GM19035 (cell line): ENCODE data around the gene FZR1.

Experiments
- ATAC-seq: cut with Tn5 transposase; IDR thresholded peaks from one replicate; pipeline ENCODE4 v1.9.1; 2021; ENCODE audit not compliant: unreplicated experiment

Gene FZR1

GRCh38 chr19:3471954-3472655 lies 34.0 kb upstream of the FZR1 start:
- ATAC-seq, result no peak

- ATAC-seq, result no peak
These were observed 32.1 kb upstream of the FZR1 start for GRCh38 chr19:3474010-3474409.

- no peak for ATAC-seq
These were observed 31.5 kb upstream of the FZR1 start for GRCh38 chr19:3474614-3475013.

- no peak for ATAC-seq
These were observed 30.7 kb upstream of the FZR1 start for GRCh38 chr19:3475449-3475848.

DNA sequence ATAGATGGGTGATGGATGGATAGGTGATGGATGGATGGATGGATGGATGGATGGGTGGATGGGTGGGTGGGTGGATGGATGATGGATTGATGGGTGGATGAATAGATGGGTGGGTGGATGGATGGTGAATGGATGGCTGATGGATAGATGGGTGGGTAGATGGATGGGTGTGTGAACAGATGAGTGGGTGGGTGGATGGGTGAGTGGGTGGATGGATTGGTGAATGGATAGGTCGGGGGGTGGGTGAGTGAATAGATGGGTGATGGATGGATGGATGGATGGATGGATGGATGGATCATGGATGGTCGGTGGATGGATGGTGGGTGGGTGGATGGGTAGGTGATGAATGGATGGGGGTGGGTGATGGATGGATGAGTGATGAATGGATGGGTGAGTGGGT lies 29.3 kb upstream of the FZR1 start:
- no peak for ATAC-seq

GRCh38 chr19:3477506-3477905 lies 28.6 kb upstream of the FZR1 start:
- no peak for ATAC-seq

DNA sequence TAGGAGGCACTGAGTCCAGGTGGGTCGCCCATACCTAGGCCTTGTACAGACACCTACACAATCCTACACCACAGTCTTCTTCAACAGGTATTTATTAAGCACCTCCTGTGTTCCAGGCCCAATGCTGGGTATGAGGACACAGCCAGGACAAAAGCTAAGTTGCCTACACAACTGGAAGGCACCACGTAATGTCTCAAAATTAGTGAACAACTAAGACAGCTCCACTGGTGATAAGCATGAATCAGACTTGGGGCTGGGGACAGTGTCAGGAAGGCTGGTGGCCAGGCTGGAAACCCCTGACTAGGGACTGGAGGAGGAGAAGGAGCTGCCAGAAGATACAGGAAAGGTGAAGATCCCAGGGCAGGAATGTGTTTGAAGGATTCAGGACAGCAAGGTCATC lies 28.2 kb upstream of the FZR1 start:
- ATAC-seq, result no peak

DNA sequence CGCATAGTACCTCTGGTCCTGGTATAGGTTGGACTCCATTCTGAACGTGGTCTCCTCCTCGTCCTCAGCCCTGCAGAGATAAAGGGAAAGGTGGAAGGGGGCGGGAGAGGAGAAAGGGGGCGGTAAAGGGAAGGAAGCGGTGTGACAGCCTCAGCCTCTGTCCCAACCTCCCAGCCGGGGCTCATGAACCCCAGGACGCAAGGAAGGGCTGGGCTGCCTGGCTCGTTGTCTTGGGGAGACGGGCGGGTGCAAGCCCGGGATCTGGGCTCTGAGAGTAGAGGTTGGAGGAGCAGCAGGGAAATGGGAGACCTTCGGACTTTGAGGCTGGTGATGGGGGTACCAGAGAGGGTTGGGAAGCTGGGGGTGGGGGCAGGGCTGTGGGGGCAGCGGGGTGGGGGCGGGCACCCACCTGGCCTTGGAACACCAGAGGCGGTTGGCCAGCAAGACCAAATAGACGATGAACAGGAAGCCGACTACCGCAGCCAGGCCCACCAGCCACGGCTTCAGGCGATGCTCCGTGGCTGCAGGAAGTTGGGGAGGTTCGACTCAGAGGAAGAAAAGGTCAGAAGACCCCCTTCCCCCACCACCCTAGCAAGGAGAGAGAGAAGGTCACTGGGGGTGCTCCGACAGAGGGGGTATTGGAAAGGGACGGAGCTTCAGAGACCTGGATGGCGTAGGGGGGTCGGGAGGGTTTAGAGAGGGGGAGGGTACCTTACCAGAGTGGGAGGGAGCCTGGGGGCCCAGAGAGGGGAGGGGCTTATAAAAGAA lies 27.5 kb upstream of the FZR1 start:
- ATAC-seq, result no peak

GRCh38 chr19:3479177-3479833 lies 26.8 kb upstream of the FZR1 start:
- ATAC-seq, result no peak

- no peak for ATAC-seq
These were observed 26.3 kb upstream of the FZR1 start for GRCh38 chr19:3479834-3480215.

DNA sequence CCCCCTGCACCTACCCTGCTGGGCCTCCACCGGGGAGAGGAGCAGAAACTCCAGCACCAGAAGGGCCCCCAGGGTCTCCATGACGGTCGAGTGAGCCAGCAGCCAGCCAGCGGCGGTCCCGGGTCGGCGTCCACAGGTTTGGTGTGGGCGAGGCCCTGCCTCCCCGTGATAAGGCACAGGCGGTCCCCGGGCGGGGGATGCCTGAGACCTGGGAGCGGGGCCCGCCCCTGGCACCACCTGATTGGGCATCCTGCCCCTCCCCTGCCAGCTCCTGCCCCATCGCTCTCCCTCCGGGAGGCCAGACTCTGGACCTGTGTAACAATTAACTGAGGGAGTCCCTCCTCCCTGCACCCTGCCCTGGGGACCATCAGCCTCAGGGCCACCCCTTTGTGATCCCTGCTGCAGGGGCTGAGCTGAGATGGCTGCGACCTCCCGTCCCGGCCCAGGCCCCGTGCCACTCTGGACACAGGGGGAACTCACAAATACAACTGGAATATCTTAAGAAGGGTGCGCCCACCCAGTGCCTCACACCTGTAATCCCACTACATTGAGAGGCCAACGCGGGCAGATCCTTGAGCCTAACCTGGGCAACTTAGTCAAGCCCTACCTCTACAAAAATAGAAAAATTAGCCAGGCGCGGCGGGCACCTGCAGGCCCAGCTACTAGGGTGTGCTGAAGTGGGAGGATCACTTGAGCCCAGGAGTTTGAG lies 25.6 kb upstream of the FZR1 start, which contains the start of gene SMIM24:
TSS of gene SMIM24 (minus strand) at position 143 of the 709 bp plus-strand sequence. CDS start at position 81, 62 bp downstream.
- no peak for ATAC-seq

DNA sequence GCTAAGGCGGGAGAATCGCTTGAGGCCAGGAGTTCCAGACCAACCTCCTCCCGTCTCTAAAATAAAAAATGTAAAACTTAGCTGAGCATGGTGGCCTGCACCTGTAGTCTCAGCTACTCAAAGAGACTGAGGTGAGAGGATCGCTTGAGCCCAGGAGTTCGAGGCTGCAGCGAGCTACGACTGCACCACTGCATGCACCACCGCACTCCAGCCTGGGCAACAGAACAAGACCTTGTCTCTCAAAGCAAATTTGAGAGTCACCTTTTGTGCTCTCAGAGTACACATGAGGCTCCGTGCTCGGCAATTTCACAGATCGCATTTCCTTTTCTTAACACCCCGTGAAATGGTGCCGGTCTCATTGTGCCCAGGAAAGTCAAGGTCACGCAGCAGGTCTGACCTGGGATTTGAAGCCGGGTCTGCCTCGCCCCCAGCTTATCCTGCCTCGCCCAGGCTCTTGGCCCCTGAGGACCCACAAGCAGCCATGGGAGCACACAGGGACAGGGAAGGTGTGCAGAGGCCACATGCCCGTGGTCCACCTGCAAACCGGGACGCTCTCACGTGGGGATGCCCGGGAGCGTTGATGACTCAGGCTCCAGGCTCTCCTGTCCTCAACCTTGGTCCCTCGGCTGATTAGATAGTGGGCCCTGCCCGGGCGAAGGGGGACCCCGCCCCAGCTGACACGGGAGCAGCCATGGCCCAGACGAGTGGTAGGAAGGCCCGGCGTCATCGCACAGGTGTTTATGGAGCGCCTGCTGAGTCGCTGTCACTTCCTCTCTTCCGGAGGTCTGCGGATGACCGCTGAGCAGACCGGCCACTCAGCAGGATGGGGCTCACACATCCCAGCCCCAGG lies 24.6 kb upstream of the FZR1 start:
- no peak for ATAC-seq

DNA sequence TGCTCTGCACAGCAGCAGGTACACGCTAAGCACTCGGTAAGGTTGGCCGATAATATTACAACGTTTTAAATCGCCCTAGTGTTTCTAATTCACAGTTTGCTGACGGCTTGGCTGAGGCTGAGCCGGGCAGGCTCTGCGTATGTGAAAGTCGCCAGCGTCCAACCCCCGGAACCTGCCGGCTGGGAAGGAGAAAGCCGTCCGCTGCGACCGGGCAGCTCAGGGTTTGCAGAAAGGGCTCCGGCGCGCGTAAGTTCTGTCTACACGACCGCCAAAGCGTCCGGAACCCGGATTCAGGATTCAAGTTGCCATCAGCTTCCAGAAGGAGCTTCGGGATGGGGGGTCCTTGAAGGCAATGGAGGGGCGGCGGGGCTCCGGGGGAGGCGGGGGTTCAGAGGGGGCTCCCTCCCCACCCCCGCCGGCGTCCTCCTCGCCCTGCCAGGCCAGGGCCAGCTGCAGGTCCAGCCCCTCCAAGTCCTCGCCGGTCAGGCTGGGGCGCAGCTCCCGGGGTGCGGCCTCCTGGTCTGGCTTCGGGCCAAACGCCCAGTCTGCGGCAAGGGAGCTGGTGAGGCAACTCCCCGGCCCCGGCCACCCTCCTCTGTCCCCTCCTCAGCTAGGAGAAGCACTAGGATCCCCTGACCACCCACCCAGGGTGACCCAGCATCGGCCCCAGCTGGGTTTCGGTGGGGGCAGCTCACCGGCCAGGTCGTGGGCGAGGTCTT lies 23.4 kb upstream of the FZR1 start:
- no peak for ATAC-seq

DNA sequence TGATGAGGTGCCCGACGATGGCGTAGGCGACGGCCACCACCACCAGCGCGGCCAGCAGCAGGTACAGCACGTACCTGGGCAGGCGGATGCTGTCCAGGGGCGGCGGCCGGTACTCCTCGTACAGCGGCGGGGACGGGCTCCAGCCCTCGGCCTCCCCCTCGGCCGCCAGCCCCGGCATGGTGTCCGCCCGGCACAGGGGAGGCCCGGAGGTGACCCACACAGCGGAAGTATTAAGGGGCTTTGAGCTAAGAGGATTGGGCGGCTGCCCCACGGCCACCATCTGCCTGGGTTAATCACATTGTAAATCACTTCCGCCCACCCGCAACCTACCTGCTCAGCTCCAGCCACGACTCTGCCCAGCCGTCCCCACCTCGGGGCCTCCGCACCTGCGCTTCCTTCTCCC lies 22.9 kb upstream of the FZR1 start, which contains the start of gene SMIM44:
TSS of gene SMIM44 (minus strand) at position 216 of the 403 bp plus-strand sequence. CDS start at position 178, 38 bp downstream.
- no peak for ATAC-seq

GRCh38 chr19:3491396-3492119 lies 14.6 kb upstream of the FZR1 start:
- no peak for ATAC-seq

DNA sequence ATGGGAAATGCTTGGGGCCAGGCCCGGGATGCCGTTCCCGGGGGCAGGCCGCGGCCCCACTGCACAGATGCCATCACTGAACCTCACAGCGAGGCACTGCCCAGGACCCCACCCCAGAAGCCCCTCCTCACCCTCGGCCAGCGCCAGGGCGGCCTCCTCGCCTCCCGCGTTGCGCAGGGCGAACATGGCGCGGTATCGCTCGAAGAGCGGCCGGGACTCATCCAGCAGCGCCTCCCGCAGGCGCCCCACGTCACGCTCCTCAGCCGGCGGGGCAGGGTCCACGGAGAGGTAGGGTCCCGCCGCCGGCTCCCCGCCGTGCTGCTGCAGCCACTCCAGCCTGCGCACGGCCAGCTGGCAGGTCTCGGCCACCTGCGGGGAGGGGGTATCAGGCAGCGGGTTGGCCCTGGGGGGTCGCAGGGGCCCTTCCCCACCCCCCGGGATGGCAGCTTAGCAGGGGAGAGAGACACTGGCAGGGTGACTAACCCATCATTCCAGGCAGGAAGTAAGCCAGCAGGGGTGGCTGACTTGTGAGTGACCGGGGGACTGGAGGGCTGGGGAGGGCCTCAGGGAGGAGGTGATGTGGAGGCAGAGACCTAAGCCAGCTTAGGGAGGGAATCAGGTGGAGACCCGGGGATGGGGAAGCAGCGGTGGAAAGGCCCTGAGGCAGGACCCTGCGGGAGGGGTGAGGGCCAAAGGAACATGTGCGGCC lies 13.8 kb upstream of the FZR1 start:
- ATAC-seq, result no peak

DNA sequence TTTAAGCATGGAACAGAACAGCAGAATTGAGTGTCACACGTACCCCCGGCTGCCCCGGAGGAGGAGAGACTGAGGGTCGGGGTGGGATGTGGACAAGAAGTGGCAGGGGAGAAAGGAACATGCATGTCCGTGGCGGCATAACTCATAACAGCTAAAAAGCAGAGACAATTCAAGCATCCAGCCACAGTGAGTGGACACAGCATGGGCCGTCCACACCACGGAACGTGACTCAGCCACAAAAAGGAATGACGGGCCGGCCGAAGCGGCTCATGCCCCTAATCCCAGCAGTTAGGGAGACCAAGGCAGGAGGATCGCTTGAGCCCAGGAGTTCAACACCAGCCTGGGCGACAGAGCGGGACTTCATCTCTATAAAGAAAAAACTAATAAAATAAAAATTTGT lies 13.2 kb upstream of the FZR1 start:
- no peak for ATAC-seq

DNA sequence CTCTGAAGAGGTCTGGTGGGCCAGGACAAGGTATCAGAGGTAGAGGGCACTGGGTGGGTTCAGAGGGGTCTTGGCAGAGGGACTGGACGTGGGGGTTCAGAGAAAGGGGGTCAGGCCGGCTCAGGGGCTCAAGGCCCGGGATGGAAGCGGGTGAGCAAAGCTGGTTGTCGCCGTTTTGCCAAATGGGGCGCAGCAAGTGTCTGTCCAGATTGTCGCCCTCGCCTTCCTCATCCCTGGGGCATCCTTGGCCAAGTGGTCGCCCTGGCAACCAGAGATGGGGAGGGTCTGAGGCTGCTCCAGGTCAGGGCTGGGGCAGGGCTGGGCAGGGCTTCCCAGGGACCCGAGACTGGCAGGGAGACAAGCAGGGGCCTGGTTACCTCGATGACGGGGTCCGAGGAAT lies 12.5 kb upstream of the FZR1 start:
- no peak for ATAC-seq
